ENCODE measurements around the gene PCDHB3.
"Not testable (repeated sequence)": the region's sequence is repeated elsewhere in the genome, so short reads cannot be mapped to it uniquely, and the experiment has no call there.

PCDHB3 gene

DNA sequence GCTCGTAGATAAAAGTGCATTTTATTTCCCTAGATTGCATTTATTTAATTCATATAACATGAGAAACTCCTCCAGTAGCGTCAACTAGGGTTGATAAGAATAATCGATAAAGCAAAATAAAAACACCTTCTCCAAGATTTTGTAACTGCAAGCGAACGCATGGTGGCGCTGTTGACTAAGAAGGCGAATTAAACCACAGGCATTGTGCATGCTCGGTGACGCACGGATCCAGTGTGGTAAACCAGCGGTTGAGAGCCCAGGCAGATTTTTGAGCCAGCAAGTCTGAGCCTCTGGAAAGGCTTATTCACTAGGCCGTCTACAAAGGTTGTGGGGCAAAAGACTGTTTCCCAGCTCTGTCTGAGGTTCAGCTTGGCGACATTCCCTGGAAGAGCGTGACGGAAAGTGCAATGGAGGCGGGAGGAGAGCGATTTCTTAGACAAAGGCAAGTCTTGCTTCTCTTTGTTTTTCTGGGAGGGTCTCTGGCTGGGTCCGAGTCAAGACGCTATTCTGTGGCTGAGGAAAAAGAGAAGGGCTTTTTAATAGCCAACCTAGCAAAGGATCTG lies at the start of gene PCDHB3:
TSS of gene PCDHB3 (plus strand) at position 231 of the 563 bp plus-strand sequence. CDS start at position 408, 177 bp downstream.
- DNase-seq: peak; percentile 45

DNA sequence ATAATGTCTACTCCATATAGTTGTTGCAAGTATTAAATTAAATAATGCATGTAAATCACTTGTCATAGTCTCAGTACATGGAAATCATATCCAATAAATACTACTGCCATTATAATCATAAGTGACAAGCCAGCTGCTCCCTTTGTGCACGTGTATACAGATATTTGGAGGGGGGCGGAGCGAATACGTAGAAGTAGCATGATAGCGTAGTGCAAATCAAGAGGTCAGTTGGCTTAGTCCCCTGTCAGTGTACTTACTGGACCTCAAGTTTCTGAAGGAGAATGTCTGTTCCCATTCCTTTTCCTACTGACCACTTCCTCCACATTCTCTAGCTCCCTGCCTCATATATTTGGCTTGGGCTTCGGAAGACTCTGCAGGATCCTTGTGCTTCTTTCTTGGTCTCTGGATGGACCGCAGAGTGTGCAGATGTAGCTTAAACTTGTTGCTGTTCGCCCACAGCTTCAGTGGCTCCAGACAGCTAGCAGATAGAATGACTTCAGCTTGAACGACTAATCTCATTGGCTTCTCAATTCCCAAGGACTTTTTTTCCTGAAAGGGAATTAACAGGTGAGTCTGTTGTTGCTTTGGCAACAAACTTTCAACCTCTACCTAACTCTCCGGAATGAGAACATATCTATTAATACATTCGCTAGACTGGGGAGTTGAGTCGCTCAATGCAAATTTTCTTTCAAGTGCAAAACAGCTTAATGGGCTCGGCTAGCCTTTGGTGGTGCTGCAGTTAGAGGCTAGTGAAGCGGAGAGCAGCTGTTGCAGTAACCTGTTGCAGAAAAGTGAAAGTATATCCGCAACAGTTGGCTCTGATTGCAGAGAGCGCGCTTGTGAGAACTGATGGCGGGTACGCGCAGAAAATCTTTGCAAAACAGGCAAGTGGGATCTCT lies 49.4 kb upstream of the PCDHB3 start, which contains the start of gene PCDHB1:
TSS of gene PCDHB1 (plus strand) at position 753 of the 899 bp plus-strand sequence. CDS start at position 850, 97 bp downstream.
- no peak for DNase-seq

DNA sequence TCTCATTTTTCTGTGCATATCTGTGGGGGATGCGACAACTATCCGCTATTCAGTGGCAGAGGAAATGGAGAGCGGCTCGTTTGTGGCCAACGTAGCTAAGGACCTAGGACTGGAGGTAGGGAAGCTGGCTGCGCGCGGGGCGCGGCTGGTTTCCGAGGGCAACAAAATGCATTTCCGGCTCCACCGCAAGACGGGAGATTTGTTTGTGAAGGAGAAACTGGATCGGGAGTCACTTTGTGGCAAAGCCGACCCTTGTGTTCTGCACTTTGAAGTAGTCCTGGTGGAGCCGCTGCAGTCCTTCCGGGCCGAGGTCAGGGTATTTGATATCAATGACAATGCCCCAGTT lies 48.8 kb upstream of the PCDHB3 start:
- DNase-seq: peak; percentile 14

DNA sequence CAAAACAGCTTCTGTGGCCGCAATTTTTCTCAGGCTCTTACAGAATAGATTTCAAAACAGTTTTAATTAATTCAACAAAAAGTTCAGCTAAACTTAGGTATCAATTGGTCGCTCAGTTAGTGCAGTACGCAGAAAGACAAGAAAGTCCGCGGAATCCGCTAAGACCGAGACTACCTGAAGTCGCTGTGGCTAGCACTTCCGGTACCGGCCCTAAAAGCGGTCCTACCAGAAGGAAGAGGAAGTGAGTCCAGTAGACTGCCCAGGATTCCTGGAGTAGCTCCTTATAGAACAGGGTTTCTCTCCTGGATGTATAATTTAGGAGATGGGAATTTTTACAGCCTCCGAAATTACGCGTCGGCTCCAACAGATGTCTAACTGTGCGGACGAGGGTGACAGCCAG lies 22.4 kb upstream of the PCDHB3 start:
- no peak for DNase-seq

DNA sequence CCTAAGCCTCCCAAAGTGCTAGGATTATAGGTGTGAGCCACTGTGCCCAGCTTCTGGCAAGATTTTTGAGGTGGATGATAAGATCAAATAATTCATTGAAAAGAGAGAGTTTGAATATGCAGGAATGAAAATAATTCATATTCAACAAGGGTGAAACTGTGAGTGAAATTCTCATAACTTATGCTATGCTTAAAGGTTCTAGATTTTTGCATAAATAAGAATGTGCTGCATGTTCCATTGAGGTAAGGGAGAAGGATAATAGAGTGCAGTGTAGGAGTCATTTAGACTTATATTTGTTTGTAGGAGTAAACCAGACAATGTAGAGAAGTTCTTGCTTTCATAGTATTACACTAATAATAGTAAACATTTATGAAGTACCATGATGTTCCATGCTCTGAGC lies 18.0 kb upstream of the PCDHB3 start:
- DNase-seq: no peak

DNA sequence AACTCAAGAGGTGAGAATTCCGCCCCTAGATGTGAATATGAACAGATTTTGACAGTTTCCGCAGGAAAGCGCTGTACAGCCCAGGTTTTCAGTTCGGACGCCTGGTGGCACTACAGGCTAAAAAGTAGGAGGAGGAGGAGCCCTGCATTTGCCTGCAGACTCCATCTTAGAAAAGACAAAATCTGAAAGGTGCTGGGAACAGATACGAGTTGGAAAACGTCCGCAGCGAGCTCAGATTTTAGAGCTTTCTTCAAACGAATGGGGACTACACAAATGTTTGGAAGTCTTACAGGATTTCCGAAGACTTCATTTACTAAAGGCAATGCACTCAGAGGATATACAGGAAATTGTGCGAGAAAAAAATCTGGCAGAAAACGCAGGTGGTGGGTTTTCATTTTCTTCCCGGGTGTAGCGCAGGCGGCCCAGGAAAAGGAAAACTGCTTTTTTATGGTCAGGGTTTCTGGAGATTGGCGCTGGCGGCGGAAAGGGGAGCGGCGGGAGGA lies 15.7 kb upstream of the PCDHB3 start:
- peak; percentile 68 for DNase-seq

DNA sequence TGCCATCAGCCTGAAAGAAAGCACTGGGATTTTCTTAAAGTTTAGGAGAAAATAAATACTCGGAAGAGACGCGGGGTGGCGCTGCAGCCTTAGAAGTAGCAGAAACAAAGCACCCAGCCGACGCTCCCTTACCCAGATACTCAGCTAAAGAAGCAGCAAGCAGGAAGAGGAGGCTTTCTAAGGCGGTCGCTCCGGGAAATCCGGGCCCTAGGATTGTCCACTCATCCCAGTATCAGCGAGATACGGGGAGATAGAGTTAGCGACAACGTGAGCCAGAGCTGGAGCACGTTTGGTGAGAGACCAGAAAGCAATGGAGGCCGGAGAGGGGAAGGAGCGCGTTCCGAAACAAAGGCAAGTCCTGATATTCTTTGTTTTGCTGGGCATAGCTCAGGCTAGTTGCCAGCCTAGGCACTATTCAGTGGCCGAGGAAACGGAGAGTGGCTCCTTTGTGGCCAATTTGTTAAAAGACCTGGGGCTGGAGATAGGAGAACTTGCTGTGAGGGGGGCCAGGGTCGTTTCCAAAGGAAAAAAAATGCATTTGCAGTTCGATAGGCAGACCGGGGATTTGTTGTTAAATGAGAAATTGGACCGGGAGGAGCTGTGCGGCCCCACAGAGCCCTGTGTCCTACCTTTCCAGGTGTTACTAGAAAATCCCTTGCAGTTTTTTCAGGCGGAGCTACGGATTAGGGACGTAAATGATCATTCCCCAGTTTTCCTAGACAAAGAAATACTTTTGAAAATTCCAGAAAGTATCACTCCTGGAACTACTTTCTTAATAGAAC lies 5.6 kb upstream of the PCDHB3 start, which contains the start of gene PCDHB2:
TSS of gene PCDHB2 (plus strand) at position 135 of the 782 bp plus-strand sequence. CDS start at position 311, 176 bp downstream.
- DNase-seq: peak; percentile 55

DNA sequence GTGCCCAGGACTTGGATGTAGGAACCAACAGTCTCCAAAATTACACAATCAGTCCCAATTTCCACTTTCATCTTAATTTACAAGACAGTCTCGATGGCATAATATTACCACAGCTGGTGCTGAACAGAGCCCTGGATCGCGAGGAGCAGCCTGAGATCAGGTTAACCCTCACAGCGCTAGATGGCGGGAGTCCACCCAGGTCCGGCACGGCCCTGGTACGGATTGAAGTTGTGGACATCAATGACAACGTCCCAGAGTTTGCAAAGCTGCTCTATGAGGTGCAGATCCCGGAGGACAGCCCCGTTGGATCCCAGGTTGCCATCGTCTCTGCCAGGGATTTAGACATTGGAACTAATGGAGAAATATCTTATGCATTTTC lies 5.0 kb upstream of the PCDHB3 start:
- no peak for DNase-seq

DNA sequence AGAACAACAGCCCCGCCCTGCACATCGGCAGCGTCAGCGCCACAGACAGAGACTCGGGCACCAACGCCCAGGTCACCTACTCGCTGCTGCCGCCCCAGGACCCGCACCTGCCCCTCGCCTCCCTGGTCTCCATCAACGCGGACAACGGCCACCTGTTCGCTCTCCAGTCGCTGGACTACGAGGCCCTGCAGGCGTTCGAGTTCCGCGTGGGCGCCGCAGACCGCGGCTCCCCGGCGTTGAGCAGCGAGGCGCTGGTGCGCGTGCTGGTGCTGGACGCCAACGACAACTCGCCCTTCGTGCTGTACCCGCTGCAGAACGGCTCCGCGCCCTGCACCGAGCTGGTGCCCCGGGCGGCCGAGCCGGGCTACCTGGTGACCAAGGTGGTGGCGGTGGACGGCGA lies 4.1 kb upstream of the PCDHB3 start:
- not testable (repeated sequence) for DNase-seq

DNA sequence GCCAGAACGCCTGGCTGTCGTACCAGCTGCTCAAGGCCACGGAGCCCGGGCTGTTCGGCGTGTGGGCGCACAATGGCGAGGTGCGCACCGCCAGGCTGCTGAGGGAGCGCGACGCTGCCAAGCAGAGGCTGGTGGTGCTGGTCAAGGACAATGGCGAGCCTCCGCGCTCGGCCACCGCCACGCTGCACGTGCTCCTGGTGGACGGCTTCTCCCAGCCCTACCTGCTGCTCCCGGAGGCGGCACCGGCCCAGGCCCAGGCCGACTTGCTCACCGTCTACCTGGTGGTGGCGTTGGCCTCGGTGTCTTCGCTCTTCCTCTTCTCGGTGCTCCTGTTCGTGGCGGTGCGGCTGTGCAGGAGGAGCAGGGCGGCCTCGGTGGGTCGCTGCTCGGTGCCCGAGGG lies 3.7 kb upstream of the PCDHB3 start:
- DNase-seq: not testable (repeated sequence)

DNA sequence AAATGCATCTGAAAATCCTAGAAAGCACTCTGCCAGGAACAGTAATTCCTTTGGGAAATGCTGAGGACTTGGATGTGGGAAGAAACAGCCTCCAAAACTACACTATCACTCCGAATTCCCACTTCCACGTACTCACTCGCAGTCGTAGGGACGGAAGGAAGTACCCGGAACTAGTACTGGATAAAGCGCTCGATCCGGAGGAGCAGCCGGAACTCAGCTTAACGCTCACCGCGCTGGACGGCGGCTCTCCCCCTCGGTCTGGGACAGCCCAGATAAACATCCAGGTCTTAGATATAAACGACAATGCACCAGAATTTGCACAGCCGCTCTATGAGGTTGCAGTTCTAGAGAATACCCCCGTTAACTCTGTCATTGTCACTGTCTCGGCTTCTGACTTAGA lies 786 bp downstream of the PCDHB3 start:
- DNase-seq: no peak

DNA sequence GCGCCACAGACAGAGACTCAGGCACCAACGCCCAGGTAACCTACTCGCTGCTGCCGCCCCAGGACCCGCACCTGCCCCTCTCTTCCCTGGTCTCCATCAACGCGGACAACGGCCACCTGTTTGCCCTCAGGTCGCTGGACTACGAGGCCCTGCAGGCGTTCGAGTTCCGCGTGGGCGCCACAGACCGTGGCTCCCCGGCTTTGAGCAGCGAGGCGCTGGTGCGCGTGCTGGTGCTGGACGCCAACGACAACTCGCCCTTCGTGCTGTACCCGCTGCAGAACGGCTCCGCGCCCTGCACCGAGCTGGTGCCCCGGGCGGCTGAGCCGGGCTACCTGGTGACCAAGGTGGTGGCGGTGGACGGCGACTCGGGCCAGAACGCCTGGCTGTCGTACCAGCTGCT lies 1.8 kb downstream of the PCDHB3 start:
- not testable (repeated sequence) for DNase-seq

DNA sequence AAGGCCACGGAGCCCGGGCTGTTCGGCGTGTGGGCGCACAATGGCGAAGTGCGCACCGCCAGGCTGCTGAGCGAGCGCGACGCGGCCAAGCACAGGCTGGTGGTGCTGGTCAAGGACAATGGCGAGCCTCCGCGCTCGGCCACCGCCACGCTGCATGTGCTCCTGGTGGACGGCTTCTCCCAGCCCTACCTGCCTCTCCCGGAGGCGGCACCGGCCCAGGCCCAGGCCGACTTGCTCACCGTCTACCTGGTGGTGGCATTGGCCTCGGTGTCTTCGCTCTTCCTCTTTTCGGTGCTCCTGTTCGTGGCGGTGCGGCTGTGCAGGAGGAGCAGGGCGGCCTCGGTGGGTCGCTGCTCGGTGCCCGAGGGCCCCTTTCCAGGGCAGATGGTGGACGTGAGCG lies 2.2 kb downstream of the PCDHB3 start:
- DNase-seq: not testable (repeated sequence)

DNA sequence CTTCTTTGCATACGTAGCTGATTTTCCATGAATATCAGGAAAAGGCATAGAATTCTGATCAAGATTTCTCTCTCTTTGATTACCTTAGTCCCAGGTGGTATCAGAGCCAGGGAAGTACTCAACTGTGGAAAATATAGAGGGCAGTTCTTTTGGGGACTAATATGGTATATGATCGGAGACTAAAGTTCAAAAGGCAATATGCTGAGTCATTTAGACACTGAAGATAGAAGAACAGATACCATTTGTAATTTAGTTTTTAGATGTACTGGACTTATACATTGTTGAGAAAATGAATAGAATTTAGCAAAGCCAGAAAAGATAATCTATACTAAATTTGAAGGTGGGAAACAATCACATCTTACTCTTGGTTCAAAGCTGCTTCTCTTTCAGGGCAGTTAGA lies 5.1 kb downstream of the PCDHB3 start:
- DNase-seq: no peak

DNA sequence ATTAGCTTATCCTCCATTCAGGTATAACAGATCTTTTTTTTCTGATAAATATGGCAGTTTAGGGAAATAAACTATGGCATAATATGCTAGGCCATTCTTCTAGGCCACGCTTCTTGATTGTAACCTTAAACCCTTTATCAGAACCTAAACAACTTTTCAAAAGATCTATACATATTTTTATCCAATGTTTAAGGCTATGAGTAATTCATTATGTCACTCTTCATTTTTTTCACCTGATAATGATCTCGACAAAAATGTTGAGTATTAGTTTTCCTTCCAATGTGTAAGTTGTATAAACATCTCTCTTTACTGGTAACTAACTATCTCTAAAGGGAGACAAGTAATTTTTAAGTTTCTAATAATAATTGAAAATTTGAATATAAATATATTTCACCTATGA lies 19.0 kb downstream of the PCDHB3 start:
- no peak for DNase-seq

DNA sequence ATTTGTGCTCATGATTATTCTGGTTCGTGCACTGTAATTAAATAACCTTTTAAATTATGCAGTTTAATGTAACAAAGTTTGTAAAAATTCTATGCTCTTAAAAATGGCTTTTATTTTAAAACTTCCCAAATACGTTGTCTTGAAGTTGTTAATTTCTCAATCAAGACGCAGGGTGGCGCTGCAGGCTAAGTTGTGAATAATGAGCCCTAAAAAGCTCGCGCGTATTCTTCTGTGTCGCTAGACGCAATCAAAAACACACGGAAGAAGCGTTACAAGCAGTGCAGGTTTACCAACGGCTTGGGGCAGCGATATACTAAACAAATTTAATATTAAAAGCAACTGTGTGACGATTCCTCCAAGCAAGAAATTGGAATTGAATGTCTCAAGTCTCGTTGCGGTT lies 21.3 kb downstream of the PCDHB3 start, which contains the start of gene PCDHB4:
TSS of gene PCDHB4 (plus strand) at position 256 of the 400 bp plus-strand sequence. CDS start 181 bp downstream, outside the sequence.
- DNase-seq: no peak

DNA sequence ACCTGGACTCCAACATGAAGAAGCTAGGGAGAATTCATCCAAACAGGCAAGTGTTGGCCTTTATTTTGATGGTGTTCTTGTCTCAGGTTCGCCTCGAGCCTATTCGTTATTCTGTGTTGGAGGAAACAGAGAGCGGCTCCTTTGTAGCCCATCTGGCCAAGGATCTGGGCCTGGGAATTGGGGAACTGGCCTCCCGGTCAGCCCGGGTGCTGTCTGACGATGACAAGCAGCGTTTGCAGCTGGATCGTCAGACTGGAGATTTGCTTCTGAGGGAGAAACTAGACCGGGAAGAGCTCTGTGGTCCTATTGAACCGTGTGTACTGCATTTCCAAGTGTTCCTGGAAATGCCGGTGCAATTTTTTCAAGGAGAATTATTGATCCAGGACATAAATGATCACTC lies 21.7 kb downstream of the PCDHB3 start:
- no peak for DNase-seq

DNA sequence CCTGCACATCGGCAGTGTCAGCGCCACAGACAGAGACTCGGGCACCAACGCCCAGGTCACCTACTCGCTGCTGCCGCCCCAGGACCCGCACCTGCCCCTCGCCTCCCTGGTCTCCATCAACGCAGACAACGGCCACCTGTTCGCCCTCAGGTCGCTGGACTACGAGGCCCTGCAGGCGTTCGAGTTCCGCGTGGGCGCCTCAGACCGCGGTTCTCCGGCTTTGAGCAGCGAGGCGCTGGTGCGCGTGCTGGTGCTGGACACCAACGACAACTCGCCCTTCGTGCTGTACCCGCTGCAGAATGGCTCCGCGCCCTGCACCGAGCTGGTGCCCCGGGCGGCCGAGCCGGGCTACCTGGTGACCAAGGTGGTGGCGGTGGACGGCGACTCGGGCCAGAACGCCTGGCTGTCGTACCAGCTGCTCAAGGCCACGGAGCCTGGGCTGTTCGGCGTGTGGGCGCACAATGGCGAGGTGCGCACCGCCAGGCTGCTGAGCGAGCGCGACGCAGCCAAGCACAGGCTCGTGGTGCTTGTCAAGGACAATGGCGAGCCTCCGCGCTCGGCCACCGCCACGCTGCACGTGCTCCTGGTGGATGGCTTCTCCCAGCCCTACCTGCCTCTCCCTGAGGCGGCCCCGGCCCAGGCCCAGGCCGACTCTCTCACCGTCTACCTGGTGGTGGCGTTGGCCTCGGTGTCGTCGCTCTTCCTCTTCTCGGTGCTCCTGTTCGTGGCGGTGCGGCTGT lies 23.3 kb downstream of the PCDHB3 start:
- DNase-seq: not testable (repeated sequence)

DNA sequence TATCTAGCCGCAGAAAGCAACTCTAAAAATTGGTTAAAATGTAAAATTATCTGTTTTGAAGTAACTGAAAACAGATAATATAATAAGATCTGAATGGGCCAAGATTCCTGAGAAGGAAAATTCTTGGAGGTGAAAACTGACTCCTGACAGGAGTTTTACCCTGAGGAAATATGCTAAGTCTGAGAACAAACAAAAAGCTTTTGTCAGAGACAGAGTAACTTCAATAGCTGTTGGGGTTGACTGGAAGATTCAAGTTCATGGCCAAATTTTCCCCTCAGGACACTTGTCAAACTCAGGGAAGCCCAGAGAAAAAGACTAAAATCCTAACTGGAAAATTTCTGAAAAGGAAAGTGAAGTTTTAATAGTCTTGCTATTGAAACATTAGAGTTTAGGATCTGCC lies 27.0 kb downstream of the PCDHB3 start:
- DNase-seq: no peak

DNA sequence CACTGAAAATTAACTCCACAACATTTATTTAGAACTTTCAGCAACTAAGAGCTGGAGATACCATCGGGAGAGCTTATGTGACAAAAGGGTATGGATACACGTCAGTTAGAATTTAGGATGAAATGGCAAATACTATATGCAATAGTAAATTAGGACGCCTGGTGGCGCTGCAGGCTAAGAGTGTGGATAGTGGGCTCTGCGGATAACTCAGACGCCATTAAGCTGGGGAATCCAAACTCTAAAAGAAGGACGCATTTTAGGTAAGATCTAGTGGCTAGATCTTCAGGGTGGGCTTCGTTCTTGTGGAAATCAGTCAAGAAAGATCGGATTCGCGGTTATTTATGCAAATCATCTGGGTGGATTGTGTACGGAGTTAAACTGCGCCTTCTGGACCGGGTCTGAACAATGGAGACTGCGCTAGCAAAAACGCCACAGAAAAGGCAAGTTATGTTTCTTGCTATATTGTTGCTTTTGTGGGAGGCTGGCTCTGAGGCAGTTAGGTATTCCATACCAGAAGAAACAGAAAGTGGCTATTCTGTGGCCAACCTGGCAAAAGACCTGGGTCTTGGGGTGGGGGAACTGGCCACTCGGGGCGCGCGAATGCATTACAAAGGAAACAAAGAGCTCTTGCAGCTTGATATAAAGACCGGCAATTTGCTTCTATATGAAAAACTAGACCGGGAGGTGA lies 34.9 kb downstream of the PCDHB3 start, which contains the start of gene PCDHB5:
TSS of gene PCDHB5 (plus strand) at position 177 of the 688 bp plus-strand sequence. CDS start at position 406, 229 bp downstream.
- peak; percentile 37 for DNase-seq

DNA sequence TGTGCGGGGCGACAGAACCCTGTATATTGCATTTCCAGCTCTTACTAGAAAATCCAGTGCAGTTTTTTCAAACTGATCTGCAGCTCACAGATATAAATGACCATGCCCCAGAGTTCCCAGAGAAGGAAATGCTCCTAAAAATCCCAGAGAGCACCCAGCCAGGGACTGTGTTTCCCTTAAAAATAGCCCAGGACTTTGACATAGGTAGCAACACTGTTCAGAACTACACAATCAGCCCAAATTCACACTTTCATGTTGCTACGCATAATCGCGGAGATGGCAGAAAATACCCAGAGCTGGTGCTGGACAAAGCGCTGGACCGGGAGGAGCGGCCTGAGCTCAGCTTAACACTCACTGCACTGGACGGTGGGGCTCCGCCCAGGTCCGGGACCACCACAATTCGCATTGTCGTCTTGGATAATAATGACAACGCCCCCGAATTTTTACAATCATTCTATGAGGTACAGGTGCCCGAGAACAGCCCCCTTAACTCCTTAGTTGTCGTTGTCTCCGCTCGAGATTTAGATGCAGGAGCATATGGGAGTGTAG lies 35.5 kb downstream of the PCDHB3 start:
- no peak for DNase-seq

Data from COR-L47 (cell line).